Activated gamma-delta T cell treated with anti-CD3 and anti-CD28 coated beads, Interleukin-2, amount 50 U/mL, for 16 hours (primary cell): ENCODE results near the gene LRP1-AS.

Experiments
- DNase-seq: peaks from one replicate; pipeline ENCODE4 v3.0.0-alpha.2; 2020; ENCODE audit warnings: low read depth

The LRP1-AS gene

DNA sequence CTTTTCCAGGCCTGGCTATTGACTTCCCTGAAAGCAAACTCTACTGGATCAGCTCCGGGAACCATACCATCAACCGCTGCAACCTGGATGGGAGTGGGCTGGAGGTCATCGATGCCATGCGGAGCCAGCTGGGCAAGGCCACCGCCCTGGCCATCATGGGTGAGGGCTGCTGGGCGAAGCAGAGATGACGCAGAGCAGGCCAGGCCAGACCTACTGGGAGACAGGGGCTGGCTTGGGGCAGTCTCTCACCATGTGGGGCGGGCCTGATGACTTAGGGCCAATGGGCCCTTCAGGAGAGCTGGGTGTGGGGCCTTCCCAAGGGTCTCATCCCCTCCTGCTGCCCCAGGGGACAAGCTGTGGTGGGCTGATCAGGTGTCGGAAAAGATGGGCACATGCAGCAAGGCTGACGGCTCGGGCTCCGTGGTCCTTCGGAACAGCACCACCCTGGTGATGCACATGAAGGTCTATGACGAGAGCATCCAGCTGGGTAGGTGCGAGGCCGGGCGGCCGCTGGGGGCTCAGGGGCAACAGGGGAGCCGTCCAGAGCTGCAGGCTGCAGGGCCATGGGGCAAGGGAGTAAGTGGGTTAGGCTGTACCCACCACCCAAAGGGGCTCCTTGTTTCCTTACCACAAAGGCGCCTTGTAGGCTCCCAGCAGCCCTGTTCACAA lies 33.0 kb upstream of the LRP1-AS start:
- DNase-seq: no peak

DNA sequence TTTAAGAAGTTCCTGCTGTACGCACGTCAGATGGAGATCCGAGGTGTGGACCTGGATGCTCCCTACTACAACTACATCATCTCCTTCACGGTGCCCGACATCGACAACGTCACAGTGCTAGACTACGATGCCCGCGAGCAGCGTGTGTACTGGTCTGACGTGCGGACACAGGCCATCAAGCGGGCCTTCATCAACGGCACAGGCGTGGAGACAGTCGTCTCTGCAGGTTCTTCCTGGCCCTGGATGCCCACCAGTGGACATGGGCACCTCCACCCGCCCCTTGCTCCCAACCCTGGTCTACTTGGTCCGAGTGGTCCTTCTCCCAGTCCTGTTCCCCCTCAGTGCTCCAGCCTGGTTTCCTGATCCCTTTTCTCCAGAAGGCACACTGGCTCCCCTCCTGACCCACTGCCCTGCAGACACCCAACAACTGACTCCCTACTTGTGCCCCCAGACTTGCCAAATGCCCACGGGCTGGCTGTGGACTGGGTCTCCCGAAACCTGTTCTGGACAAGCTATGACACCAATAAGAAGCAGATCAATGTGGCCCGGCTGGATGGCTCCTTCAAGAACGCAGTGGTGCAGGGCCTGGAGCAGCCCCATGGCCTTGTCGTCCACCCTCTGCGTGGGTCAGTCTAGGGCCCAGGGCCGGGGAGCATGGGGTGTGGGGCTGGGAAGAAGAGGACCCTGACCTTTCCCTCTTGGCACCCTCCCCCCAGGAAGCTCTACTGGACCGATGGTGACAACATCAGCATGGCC lies 32.1 kb upstream of the LRP1-AS start:
- DNase-seq: no peak

DNA sequence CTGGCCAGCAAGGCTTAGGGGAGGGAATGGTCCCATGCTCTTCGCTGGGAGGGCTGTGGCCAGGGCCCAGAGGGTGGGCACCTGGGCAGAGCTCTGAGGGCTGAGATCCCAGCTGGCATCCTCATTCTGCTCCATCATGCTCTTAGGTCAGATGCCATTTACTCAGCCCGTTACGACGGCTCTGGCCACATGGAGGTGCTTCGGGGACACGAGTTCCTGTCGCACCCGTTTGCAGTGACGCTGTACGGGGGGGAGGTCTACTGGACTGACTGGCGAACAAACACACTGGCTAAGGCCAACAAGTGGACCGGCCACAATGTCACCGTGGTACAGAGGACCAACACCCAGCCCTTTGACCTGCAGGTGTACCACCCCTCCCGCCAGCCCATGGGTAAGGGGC lies 30.8 kb upstream of the LRP1-AS start:
- DNase-seq: no peak

DNA sequence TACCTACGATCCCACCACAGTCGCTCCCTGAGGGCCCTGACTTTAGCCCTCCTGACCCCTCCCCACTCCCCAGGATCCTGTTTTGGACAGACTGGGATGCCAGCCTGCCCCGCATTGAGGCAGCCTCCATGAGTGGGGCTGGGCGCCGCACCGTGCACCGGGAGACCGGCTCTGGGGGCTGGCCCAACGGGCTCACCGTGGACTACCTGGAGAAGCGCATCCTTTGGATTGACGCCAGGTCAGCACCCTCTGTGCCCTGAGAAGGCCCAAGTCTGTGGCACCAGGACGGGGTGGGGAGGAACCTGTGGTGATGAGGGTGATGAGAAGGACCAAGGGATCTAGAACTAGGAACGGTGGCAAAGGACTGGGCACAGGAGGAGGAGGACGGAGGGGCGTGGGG lies 29.9 kb upstream of the LRP1-AS start:
- DNase-seq: no peak

DNA sequence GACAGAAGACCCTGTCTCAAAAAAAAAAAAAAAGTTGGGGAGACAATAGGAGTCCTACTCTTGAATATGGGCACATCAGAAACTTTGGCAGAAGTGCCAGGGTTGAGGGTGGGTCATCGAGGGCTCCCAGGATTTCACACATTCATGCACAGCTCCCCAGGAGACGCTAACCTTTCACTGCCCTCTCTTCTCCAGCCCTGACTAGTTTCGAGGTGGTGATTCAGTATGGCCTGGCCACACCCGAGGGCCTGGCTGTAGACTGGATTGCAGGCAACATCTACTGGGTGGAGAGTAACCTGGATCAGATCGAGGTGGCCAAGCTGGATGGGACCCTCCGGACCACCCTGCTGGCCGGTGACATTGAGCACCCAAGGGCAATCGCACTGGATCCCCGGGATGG lies 29.4 kb upstream of the LRP1-AS start:
- DNase-seq: no peak

DNA sequence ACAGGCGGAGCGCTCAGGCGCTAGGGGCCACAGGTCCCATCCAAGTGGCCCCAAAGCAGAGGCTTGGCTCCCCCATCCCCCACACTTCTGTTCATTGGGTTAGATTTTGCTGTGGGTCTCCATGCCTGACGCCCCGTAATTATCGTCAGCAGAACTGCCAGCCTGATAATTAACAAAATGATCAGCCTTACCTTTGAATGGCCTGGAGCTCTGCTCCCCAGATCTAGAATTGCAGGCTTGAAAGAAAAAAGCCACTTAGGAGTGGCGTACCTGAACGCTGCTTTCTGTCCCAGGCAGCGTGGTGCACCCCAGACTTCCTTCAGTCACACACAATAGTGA lies 28.7 kb upstream of the LRP1-AS start:
- DNase-seq: no peak

DNA sequence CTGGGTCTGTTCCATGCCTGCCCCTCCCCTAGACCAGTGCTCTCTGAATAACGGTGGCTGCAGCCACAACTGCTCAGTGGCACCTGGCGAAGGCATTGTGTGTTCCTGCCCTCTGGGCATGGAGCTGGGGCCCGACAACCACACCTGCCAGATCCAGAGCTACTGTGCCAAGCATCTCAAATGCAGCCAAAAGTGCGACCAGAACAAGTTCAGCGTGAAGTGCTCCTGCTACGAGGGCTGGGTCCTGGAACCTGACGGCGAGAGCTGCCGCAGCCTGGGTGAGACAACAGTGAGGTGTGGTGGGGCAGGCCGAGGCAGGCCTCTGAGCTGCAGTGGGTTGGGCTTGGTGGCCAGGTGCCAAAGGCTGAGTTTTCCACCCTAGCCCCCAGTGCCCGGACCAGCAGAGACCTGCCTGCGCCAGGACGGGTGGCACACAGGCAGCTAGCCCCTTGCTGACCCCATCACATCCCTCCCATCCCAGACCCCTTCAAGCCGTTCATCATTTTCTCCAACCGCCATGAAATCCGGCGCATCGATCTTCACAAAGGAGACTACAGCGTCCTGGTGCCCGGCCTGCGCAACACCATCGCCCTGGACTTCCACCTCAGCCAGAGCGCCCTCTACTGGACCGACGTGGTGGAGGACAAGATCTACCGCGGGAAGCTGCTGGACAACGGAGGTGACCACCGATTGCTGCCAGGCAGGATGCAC lies 28.2 kb upstream of the LRP1-AS start:
- DNase-seq: no peak

DNA sequence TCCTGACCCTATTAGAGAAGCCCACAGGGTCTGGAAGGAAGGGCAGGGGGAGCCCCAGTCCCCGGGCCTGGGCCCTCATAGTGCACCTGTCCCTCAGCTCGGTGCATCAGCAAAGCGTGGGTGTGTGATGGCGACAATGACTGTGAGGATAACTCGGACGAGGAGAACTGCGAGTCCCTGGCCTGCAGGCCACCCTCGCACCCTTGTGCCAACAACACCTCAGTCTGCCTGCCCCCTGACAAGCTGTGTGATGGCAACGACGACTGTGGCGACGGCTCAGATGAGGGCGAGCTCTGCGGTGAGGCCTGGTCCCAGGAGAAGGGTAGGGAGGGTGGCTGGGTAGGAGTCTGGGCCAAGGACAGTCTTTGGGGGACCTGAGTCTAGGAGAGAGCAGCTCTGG lies 26.3 kb upstream of the LRP1-AS start:
- DNase-seq: no peak

DNA sequence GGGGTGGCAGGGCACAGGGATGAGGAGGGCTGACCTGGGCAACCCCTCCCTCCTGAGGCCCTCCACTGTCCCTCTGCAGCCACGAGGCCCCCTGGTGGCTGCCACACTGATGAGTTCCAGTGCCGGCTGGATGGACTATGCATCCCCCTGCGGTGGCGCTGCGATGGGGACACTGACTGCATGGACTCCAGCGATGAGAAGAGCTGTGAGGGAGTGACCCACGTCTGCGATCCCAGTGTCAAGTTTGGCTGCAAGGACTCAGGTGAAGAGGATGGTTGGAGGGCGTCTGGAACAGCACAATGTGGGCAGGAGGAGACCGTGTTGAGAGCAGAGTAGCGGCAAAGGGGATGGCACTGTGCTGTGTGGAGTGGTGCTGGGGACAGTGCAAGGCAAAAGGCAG lies 25.7 kb upstream of the LRP1-AS start:
- no peak for DNase-seq

DNA sequence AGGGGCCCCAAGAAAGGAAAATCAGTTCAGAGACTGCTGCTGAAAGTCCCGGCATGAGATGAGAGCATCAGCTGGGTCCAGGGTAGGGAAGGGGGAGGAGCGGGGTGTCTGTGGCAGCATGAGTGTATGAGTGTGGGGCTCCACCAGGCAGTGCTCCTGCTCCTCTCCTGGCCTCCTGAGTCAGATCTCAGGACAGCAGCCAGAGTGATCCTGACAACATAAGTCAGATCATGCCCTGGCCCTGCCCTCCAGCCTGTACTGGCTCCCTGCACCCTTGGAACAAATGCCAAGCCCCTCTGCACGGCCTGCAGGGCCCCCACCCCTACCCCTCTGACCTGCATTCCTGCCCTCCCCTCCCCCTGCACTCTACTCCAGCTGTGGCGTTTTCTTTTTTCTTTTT lies 24.2 kb upstream of the LRP1-AS start:
- DNase-seq: no peak

DNA sequence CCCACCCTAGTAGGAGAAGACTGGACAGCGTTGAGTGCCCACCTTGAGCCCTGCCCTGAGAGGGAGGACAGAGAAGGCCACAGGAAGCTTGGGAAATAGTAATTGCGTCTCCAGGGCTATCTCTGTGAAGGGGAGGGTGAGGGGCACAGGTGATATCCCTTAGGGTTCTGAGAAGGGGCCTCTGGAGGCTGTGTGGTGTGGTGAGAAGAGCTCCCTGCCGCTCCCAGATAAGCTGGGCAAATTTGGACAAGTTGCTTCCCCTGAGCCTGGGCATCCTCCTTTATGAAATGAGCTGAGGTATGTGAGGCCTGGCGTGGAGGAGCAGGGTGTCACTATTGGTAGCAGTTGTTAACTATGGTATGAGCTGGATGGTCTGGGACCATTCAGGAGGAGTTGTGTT lies 23.5 kb upstream of the LRP1-AS start:
- DNase-seq: no peak

DNA sequence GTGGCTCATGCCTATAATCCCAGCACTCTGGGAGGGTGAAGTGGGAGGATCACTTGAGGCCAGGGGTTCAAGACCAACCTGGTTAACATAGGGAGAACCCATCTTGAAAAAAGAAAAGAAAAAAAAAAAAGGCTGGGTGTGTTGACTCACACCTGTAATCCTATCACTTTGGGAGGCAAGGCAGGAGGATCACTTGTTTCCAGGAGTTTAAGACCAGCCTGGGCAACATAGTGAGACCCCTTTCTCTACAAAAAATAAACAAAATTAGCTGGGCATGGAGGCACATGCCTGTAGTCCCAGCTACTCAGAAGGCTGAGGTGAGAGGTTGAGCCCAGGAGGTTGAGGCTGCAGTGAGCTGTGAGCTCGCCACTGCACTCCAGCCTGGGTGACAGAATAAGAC lies 23.0 kb upstream of the LRP1-AS start:
- no peak for DNase-seq

DNA sequence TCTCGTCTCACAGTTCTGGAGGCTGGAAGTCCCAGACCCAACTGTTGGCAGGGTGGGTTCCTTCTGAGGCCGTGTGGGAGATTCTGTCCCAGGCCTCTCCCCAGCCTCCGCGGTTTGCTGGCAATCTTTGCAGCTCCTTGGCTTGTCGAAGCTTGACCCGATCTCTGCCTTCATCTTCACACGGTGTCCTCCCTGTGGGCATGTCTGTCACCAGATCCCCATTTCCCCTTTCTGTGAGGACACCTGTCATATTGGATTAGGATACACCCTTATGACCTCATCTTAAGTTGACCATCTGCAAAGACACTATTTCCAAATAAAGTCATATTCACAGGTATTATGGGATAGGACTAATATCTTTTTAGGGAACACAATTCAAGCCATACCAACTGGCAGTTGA lies 22.6 kb upstream of the LRP1-AS start:
- DNase-seq: no peak

DNA sequence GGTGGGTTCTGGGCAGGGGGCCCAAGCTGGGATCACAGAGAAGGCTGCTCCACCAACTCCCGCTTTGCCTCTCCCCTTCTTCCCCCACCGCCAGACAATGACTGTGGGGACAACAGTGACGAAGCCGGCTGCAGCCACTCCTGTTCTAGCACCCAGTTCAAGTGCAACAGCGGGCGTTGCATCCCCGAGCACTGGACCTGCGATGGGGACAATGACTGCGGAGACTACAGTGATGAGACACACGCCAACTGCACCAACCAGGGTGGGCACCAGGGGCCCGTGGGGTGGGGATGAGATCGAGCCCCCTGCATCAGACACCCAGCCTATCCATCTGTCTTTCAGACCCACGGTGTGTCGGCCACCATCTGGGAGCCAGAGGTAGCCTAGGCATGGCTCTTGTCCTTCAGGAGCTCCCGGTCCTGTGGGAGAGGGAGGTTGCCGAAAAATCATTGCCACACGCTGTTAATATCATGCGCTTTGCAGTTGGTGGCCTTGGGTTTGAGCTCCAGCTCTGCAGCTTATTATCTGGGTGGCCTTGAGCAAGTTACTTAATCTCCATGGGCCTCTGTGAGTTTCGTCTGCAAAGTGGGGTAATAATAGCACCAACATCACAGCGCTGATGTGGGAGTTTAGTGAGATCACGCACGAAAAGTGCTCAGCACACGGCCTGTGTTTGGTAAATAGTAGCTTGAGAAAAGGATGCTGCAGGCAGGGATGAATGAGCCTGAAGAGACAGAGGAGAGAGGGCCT lies 21.8 kb upstream of the LRP1-AS start:
- no peak for DNase-seq

DNA sequence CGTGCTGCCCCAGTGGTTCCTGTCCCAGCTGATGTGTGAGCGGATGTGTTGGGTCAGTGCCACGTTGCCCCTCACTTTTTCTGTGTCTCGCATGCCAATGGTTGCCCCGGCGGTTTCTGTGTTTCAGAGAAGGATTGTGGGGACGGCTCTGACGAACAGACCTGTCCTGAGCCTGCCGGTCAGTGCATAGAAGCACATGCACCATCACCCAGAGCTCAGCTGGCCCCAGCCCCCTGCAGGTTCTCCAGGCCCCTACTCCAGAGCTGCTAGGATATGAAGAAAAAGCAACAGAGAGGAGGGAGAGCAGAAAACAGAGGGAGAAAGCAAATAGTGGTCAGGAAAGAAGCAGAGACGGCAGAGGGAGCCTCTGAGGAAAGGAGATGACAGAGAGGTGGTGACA lies 20.6 kb upstream of the LRP1-AS start:
- DNase-seq: no peak

DNA sequence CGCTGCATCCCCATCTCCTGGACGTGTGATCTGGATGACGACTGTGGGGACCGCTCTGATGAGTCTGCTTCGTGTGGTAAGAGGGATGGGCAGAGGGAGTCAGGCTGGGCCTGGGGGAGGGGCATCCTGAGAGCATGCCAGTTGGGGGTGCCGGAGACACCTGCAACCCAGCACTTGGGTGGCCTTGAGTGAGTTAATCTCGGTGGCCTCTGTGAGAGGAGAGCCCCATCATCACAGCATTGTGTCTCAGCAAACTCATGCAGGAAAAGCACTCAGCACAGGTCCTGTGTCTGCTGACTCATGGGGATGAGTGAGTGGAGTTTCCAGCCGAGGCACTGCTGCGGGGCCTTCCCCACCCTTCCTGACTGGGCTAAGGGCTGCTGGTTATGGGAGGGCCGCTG lies 19.6 kb upstream of the LRP1-AS start:
- no peak for DNase-seq

DNA sequence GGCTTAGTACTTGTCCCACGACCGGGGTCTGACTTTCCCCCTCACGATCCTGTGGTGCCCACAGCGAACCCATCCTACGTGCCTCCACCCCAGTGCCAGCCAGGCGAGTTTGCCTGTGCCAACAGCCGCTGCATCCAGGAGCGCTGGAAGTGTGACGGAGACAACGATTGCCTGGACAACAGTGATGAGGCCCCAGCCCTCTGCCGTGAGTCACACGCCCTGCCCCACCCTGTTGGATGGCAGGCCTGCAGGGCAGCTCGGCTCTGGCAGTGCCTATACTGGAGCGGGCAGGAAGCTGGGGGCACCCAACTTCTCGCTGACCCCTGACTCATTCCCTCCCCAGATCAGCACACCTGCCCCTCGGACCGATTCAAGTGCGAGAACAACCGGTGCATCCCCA lies 18.3 kb upstream of the LRP1-AS start:
- no peak for DNase-seq

DNA sequence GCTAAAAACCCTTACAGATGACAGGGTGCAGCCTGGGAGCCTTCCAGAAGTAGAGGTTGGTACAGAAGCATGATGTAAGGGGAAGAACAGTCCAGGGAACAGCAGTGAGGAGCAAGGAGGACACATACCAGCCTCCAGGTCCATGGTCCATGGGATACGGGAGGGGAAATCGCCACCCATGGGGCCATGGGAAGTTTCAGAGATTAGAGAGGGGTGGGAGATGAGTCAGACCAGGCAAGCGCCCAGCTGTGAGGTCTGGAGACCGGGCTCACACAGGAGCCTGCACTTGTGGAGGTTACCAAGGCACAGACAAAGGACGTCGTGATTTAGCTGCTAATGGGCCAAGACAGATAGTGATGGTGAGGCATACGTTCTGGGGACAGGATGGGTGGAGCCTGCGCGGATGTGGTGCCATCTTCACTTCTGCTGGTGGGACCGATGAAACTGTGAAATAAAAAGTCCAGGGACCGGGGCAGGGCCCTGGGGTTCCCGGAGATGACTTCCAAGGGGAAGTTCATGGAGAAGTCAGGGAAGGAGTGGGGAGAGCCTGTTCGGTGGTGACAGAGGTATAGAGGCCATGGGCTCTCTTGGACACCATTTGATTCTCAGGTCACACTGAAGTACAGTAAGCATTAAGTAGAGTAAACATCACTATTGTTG lies 17.7 kb upstream of the LRP1-AS start:
- no peak for DNase-seq

DNA sequence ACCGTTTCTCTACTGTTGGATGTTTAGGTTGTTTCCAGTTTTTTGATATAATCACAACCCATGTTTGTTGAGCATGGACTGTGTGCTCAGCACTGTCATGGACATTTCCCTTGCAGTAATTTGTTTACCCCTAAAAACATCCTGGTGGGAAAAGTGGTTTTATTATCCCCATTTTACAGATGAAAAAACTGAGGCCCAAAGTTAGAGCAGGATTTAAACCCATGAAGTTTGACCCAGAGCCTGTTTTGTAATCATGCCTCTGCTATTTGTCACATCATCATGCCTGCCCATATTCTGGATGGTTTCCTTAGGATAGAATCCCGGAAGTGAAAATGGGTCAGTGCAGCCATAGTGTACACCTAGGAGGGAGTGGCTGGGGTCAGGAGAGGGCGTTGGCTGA lies 17.0 kb upstream of the LRP1-AS start:
- no peak for DNase-seq

DNA sequence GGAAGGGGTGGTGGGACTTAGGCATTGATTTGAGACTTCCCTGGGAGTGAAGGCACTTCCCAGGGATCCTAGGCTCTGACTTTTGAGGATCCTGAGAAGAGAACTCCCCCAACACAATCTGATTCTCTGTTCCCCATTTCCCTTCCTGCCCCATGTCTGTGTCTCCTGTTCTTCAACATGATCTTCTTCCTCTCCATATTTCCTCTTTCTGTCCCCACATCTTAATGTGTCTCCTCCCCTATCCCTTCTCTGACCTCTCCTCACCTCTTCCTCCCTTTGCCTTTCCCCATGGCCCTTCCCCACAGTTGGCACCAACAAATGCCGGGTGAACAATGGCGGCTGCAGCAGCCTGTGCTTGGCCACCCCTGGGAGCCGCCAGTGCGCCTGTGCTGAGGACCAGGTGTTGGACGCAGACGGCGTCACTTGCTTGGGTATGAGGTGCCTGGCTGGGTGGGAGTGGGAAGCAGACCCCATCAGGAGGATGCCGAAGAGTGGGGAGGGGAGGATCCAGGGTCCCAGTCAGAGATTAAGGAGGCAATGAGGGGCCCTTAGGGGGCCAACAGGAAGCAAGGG lies 15.2 kb upstream of the LRP1-AS start:
- DNase-seq: no peak

DNA sequence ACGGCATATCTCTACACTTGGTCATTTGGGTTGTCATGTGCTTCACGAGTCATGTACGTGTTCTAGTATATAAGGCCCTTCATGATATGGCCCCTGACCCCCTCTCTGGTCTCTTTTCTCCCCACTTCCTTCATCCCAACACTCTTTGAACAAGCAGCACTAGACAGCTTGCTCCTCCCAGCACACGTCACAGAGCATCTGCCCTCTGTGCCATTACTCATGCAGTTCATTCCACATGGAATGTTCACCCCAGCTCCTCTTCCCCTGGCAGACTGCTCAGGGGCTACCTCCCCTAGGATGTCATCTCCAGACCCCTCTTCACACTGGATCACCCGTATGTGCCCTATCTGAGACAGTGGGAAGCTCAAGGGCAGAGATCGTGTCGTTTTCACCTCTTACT lies 14.1 kb upstream of the LRP1-AS start:
- no peak for DNase-seq

DNA sequence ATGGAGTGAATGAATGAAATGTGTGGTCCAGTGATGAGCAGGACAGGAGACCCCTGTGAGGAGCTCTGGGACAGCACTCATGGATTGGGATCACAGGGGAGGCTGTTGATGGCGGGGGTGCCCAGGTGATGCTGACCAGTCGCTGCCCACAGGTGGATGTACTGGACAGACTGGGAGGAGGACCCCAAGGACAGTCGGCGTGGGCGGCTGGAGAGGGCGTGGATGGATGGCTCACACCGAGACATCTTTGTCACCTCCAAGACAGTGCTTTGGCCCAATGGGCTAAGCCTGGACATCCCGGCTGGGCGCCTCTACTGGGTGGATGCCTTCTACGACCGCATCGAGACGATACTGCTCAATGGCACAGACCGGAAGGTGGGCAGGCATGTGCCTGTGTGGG lies 13.3 kb upstream of the LRP1-AS start:
- DNase-seq: no peak
